Stomach (tissue), 4 donors: ENCODE results near the gene ATG9A.

ENCODE experiments used
- POLR2A ChIP-seq, 4 donors: fragments of 450-650 bp; IDR thresholded peaks; one replicate each; pipeline ENCODE4 v1.6.1; 2016; ENCODE audit warnings: antibody characterized with exemption in 4 of 4, control low read depth in 2 of 4, mild to moderate bottlenecking in 1 of 4, moderate library complexity in 1 of 4
- POLR2AphosphoS5 ChIP-seq, 3 donors: sonication (generic); formaldehyde crosslinking; IDR thresholded peaks; one replicate each; pipeline ENCODE4 v1.6.1; 2016; ENCODE audit warnings: antibody characterized with exemption in 3 of 3
- TF ChIP-seq, protein P1 (sequence below), 7 experiments: fragments of 450-650 bp in 4 of 7; fragments of 200-600 bp in 3 of 7; sonication (generic) in 3 of 7; IDR thresholded peaks; one replicate each; pipeline ENCODE4 v1.5.1; 2016 to 2019; ENCODE audit warnings: antibody characterized with exemption in 7 of 7, control low read depth in 2 of 7, mild to moderate bottlenecking in 1 of 7

DNA sequence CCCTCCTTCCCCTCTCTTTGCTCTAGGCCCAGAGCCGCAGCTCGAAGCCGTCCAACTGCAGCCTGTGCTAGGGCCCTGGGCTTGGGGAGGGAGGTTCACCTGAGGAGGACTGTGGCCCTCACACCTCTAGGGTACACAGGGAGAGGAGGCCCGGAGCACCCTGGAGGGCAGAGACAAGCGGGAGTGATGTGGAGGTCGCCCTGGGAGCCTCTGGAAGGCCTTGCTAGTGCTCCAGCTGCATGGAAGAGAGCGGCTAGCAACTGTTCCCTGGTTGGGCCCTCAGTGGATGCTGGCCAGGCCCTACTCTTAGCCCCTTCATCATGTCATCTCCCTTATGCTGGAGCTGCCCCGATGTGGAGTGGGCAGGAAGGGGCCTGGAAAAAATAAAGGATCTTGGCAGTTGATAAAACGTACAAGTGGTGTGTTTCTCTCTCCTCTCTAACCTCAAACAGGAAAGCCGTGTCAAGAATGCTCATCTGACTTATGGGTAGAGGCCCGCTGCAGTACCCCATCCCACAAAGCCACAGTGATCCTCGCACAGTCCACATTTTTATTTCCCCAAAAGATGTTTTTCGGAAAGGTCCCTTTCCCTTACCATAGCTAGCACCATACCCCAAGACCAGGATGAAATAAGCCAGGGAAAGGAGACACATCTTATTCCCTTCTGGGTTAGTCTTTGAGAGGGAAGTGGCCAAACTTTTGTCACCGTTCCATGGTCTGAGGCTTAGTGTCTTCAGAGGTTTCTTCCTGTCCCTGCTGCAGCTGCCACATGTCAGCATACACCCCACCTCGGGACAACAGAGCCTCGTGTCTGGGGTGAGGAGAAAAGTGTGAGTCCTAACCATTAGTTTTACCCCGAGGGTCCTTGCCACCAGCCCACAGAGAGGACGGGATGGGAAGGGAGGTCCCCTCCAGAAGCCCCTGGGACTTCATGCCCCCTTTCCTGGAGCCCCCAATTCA is 19.9 kb downstream of the ATG9A start:
- TF ChIP-seq, protein P1, sequence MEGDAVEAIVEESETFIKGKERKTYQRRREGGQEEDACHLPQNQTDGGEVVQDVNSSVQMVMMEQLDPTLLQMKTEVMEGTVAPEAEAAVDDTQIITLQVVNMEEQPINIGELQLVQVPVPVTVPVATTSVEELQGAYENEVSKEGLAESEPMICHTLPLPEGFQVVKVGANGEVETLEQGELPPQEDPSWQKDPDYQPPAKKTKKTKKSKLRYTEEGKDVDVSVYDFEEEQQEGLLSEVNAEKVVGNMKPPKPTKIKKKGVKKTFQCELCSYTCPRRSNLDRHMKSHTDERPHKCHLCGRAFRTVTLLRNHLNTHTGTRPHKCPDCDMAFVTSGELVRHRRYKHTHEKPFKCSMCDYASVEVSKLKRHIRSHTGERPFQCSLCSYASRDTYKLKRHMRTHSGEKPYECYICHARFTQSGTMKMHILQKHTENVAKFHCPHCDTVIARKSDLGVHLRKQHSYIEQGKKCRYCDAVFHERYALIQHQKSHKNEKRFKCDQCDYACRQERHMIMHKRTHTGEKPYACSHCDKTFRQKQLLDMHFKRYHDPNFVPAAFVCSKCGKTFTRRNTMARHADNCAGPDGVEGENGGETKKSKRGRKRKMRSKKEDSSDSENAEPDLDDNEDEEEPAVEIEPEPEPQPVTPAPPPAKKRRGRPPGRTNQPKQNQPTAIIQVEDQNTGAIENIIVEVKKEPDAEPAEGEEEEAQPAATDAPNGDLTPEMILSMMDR (IDR thresholded peaks at IDR 0.05) = no peak
- no peak for TF ChIP-seq POLR2A (IDR thresholded peaks at IDR 0.05)
- no peak for TF ChIP-seq POLR2AphosphoS5 (IDR thresholded peaks at IDR 0.05)
